Measurements from ENCODE around the gene APOL3. TPM values are rescaled to one million over a fixed set of nuclear protein-coding genes. Genes with fewer than 3 reads are reported as not detected.
"Not testable (repeated sequence)": the region's sequence is repeated elsewhere in the genome, so short reads cannot be mapped to it uniquely, and the experiment has no call there.

APOL3 gene
- total RNA-seq, 1 experiment from 2014 or later = 0.44 TPM

- no peaks in the 10 kb centered on the region for H3K36me3 Mint-ChIP-seq (ENCODE audit: insufficient read depth, unreplicated experiment)
- H3K9me3 Mint-ChIP-seq (ENCODE audit: unreplicated experiment) = no peaks in the 10 kb centered on the region
- POLR2A ChIA-PET = interaction anchor here (0.6 kb wide), 1 partner anchor 116 kb away, joined by 3 read pairs; no protein-coding TSS in a partner anchor
- no TSS peak for BruUV-seq (replicated peaks)
- intact Hi-C loops (cut with micrococcal nuclease) = no loop called here
- no peak for DNase-seq (ENCODE audit: unreplicated experiment)
- H3K27me3 Mint-ChIP-seq (ENCODE audit: insufficient read depth, unreplicated experiment) = no peaks in the 10 kb centered on the region
- H3K4me3 Mint-ChIP-seq (ENCODE audit: unreplicated experiment) = no peak overlapping the region
- CTCF ChIA-PET = interaction anchor here (1.2 to 2.6 kb wide), 2 partner anchors 35 to 169 kb away, joined by 4 to 13 read pairs; no protein-coding TSS in a partner anchor
- TF ChIP-seq, protein P1, sequence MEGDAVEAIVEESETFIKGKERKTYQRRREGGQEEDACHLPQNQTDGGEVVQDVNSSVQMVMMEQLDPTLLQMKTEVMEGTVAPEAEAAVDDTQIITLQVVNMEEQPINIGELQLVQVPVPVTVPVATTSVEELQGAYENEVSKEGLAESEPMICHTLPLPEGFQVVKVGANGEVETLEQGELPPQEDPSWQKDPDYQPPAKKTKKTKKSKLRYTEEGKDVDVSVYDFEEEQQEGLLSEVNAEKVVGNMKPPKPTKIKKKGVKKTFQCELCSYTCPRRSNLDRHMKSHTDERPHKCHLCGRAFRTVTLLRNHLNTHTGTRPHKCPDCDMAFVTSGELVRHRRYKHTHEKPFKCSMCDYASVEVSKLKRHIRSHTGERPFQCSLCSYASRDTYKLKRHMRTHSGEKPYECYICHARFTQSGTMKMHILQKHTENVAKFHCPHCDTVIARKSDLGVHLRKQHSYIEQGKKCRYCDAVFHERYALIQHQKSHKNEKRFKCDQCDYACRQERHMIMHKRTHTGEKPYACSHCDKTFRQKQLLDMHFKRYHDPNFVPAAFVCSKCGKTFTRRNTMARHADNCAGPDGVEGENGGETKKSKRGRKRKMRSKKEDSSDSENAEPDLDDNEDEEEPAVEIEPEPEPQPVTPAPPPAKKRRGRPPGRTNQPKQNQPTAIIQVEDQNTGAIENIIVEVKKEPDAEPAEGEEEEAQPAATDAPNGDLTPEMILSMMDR (IDR thresholded peaks at IDR 0.05; ENCODE audit: unreplicated experiment) = no peak
- H3K27ac Mint-ChIP-seq (ENCODE audit: low read depth, unreplicated experiment) = no peak overlapping the region
- H3K4me1 Mint-ChIP-seq (ENCODE audit: insufficient read depth, unreplicated experiment) = peaks cover 6% of the 10 kb centered on the region
Observed at GRCh38 chr22:36100134-36100824, 60.3 kb downstream of the APOL3 start.

DNA sequence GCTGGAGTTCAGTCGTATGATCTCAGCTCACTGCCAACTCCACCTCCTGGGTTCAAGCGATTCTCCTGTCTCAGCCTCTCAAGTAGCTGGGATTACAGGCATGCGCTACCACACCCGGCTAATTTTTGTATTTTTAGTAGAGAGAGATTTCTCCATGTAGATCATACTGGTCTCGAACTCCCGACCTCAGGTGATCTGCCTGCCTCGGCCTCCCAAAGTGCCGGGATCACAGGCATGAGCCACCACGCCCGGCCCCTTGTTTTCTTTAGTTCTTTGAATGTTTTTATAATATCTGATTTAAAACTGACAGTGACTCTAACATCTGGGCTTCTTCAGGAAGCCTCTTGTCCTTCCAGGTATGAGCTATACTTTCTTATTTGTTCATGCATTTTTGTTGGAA is 61.0 kb downstream of the APOL3 start:
- H3K4me1 Mint-ChIP-seq (ENCODE audit: insufficient read depth, unreplicated experiment); H3K4me3 Mint-ChIP-seq (ENCODE audit: unreplicated experiment); DNase-seq (ENCODE audit: unreplicated experiment); H3K9me3 Mint-ChIP-seq (ENCODE audit: unreplicated experiment); H3K36me3 Mint-ChIP-seq (ENCODE audit: insufficient read depth, unreplicated experiment); H3K27me3 Mint-ChIP-seq (ENCODE audit: insufficient read depth, unreplicated experiment); intact Hi-C loops (cut with micrococcal nuclease); H3K27ac Mint-ChIP-seq (ENCODE audit: low read depth, unreplicated experiment); BruUV-seq (replicated peaks): not testable (repeated sequence)
- CTCF ChIA-PET = interaction anchor here (1.2 to 2.6 kb wide), 2 partner anchors 34 to 168 kb away, joined by 4 to 13 read pairs; no protein-coding TSS in a partner anchor
- POLR2A ChIA-PET = interaction anchor here (0.7 to 1.0 kb wide), 2 partner anchors 409 to 443 kb away, joined by 3 read pairs; no protein-coding TSS in a partner anchor

GRCh38 chr22:36097880-36098279 is 62.7 kb downstream of the APOL3 start:
- intact Hi-C loops (cut with micrococcal nuclease) = no loop called here
- H3K27me3 Mint-ChIP-seq (ENCODE audit: insufficient read depth, unreplicated experiment) = no peaks in the 10 kb centered on the region
- H3K4me1 Mint-ChIP-seq (ENCODE audit: insufficient read depth, unreplicated experiment) = peaks cover 6% of the 10 kb centered on the region
- TF ChIP-seq, protein P1 (IDR thresholded peaks at IDR 0.05; ENCODE audit: unreplicated experiment) = no peak
- POLR2A ChIA-PET = no interaction called here
- no peaks in the 10 kb centered on the region for H3K9me3 Mint-ChIP-seq (ENCODE audit: unreplicated experiment)
- CTCF ChIA-PET = interaction anchor here (0.7 to 2.6 kb wide), 2 partner anchors 32 to 695 kb away, joined by 3 to 13 read pairs; no protein-coding TSS in a partner anchor
- H3K4me3 Mint-ChIP-seq (ENCODE audit: unreplicated experiment) = no peak overlapping the region
- DNase-seq (ENCODE audit: unreplicated experiment) = peak; percentile 37
- BruUV-seq (replicated peaks) = no TSS peak
- H3K27ac Mint-ChIP-seq (ENCODE audit: low read depth, unreplicated experiment) = no peak overlapping the region
- H3K36me3 Mint-ChIP-seq (ENCODE audit: insufficient read depth, unreplicated experiment) = no peaks in the 10 kb centered on the region

GRCh38 chr22:36090772-36091171 is 69.8 kb downstream of the APOL3 start:
- H3K9me3 Mint-ChIP-seq (ENCODE audit: unreplicated experiment); H3K4me3 Mint-ChIP-seq (ENCODE audit: unreplicated experiment); POLR2A ChIA-PET; H3K27me3 Mint-ChIP-seq (ENCODE audit: insufficient read depth, unreplicated experiment); CTCF ChIA-PET; H3K4me1 Mint-ChIP-seq (ENCODE audit: insufficient read depth, unreplicated experiment); intact Hi-C loops (cut with micrococcal nuclease); H3K36me3 Mint-ChIP-seq (ENCODE audit: insufficient read depth, unreplicated experiment); BruUV-seq (replicated peaks); H3K27ac Mint-ChIP-seq (ENCODE audit: low read depth, unreplicated experiment); DNase-seq (ENCODE audit: unreplicated experiment): not testable (repeated sequence)

Other genes with a start within 250 kb of the APOL3 start
- gene RBFOX2, start 131.9 kb downstream of the APOL3 start, total RNA-seq (2022) = 89.4 and 92.0 TPM in 2 replicates
- not detected in 2 replicates for gene APOL4, start 41.1 kb upstream of the APOL3 start, total RNA-seq (2022)
- 16.0 and 38.7 TPM in 2 replicates for gene APOL2, start 78.8 kb upstream of the APOL3 start, total RNA-seq (2022)
- 0.14 and 0.69 TPM in 2 replicates for gene APOL1, start 92.4 kb upstream of the APOL3 start, total RNA-seq (2022)
- gene MYH9, start 227.2 kb upstream of the APOL3 start, total RNA-seq (2022) = 643 and 653 TPM in 2 replicates

All from MCF 10A (cell line).